ENCODE measurements around the gene EGFR. TPM values are rescaled to one million over a fixed set of nuclear protein-coding genes. Genes with fewer than 3 reads are reported as not detected.
A peak's percentile ranks its signal among the peaks of the same experiment; 100 is the strongest.

The EGFR gene
- total and polyA plus RNA-seq, 9 donors: 13.0 to 54.6 (median 41.7) TPM

DNA sequence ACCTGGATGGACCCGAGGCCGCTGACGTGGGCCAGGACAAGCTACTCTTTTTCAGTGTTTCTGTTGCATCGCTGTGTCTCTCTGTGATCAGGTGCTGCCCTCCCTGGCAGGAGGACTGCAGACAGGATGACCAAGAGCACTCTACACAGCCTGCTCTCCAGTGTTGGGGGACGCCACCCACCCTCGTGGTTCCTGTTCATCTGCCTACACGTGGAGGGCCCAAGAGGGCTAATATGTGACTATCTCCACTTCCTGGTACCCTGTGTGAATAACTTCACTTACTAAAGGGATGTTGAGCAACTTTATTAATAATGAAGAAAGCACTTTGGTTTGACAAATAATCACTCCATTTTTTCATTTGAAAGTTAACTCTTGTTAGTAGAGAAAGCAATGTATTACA is 101.3 kb downstream of the EGFR start:
- Histone ChIP-seq H3K36me3 (no peaks in the 10 kb centered on the region), H3K27me3 (no peaks in the 10 kb centered on the region), H3K9me3 (no peaks in the 10 kb centered on the region), H3K4me3 (no peak overlapping the region), H3K4me1 (ENCODE audit: insufficient read depth) (peaks cover 11% of the 10 kb centered on the region), H3K27ac (no peak overlapping the region)
- intact Hi-C loops (cut with DNase I): loop anchor here in 1 of 4 donors (10.0 kb wide), 1 partner anchor 95 kb away; no protein-coding TSS in a partner anchor
- no peak for DNase-seq
- TF ChIP-seq POLR2A (IDR thresholded peaks at IDR 0.05) (no peak), EP300 (IDR thresholded peaks at IDR 0.05) (no peak)
- TF ChIP-seq, protein P1, sequence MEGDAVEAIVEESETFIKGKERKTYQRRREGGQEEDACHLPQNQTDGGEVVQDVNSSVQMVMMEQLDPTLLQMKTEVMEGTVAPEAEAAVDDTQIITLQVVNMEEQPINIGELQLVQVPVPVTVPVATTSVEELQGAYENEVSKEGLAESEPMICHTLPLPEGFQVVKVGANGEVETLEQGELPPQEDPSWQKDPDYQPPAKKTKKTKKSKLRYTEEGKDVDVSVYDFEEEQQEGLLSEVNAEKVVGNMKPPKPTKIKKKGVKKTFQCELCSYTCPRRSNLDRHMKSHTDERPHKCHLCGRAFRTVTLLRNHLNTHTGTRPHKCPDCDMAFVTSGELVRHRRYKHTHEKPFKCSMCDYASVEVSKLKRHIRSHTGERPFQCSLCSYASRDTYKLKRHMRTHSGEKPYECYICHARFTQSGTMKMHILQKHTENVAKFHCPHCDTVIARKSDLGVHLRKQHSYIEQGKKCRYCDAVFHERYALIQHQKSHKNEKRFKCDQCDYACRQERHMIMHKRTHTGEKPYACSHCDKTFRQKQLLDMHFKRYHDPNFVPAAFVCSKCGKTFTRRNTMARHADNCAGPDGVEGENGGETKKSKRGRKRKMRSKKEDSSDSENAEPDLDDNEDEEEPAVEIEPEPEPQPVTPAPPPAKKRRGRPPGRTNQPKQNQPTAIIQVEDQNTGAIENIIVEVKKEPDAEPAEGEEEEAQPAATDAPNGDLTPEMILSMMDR (IDR thresholded peaks at IDR 0.05): no peak
- WGBS, 3 donors: 89% methylated on average over 7 of the region's 7 CpGs

DNA sequence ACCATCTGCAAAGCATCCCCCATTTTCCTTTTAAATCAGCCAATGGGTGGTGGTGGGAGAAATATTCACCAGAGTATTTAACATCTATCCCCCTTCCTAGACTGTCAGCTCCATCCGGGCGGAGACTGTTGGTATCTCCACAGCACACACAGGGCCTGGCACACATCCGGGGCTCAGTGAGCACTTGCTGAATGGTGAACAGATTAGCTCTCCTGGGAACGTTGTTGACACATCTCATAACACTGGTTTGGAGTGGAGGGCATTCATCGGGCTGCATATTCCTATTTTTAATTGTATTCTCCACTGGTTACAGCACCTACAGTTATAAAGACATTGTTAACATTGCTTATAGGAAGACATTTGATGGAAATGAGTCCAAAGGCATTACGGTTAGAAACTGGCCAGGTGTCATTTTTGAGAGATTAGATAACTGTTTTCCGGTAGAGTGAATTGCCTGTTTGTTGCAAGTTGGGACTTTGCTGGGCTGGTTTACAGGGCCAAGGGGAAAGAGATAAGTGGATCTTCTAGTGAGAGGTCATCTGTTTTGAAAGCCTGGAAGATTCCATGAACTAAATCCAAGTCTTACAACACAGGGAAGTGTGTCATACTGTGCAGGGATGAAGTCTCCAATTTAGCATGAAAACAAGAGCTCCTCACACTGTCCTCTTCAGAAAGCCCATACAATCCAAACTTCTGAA is 101.8 kb downstream of the EGFR start:
- TF ChIP-seq POLR2A (IDR thresholded peaks at IDR 0.05) (no peak), EP300 (IDR thresholded peaks at IDR 0.05) (no peak)
- TF ChIP-seq, protein P1 (IDR thresholded peaks at IDR 0.05): no peak
- Histone ChIP-seq H3K27ac (peak overlapping the region in 1 of 2 donors; percentile 32), H3K27me3 (no peaks in the 10 kb centered on the region), H3K36me3 (no peaks in the 10 kb centered on the region), H3K4me1 (ENCODE audit: insufficient read depth) (peaks cover 13% of the 10 kb centered on the region), H3K9me3 (no peaks in the 10 kb centered on the region), H3K4me3 (no peak overlapping the region)
- 62 to 66% (median 64%) methylated on average over 7 of the region's 7 CpGs for WGBS, 3 donors
- intact Hi-C loops (cut with DNase I): loop anchor here in 1 of 4 donors (10.0 kb wide), 1 partner anchor 96 kb away; no protein-coding TSS in a partner anchor
- no peak for DNase-seq

DNA sequence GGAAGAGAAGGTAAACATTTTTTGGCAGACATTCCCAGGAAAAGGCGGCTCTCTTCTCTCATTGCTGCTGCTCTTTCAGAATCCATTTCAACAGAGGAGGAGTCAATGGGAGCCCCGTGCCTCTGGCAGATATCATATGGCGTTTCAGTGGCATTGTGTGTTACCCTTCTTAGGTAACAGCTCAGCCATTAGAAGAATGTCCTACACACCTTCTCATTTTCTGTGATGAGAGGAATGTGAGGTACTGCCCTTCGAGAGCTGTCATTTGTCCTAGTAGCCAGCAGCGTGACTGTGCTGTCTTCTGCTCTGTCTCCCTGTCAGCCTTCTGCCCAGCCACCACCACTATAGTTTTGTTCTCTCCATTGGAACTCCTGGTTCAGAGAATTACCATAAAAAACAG is 102.4 kb downstream of the EGFR start:
- H3K36me3 ChIP-seq: no peaks in the 10 kb centered on the region
- TF ChIP-seq, protein P1 (IDR thresholded peaks at IDR 0.05): no peak
- no peak for TF ChIP-seq POLR2A (IDR thresholded peaks at IDR 0.05)
- TF ChIP-seq EP300 (IDR thresholded peaks at IDR 0.05): no peak
- no peak for DNase-seq
- peak overlapping the region in 1 of 2 donors; percentile 32 for H3K27ac ChIP-seq
- 89 to 93% (median 93%) methylated on average over 5 of the region's 5 CpGs for WGBS, 3 donors
- intact Hi-C loops (cut with DNase I): loop anchor here in 1 of 4 donors (10.0 kb wide), 1 partner anchor 96 kb away; no protein-coding TSS in a partner anchor
- no peaks in the 10 kb centered on the region for H3K9me3 ChIP-seq
- H3K4me3 ChIP-seq: no peak overlapping the region
- peaks cover 18% of the 10 kb centered on the region for H3K4me1 ChIP-seq (ENCODE audit: insufficient read depth)
- H3K27me3 ChIP-seq: no peaks in the 10 kb centered on the region

DNA sequence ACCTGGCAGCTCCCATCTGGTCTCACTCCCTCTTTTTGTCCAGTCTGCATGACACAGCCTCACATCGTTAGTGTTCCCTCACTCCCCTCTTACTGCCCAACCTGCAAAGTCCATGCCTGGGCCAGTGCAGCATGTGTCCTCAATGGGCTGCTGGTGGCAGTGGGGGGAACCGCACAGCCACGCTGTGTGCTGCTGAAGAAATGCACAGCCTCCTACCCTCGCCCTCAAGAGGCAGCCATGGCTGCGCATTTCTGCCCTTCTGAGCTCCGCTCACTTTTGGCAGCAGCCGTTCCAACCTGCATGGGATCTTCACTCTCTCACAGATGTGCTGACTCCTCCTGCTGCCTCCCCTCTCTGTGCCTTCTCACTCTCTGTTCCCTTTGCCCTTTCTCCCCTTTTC is 103.4 kb downstream of the EGFR start:
- H3K9me3 ChIP-seq: no peaks in the 10 kb centered on the region
- WGBS, 3 donors: 83 to 90% (median 84%) methylated on average over 7 of the region's 7 CpGs
- peaks cover 23% of the 10 kb centered on the region for H3K4me1 ChIP-seq (ENCODE audit: insufficient read depth)
- H3K27me3 ChIP-seq: no peaks in the 10 kb centered on the region
- TF ChIP-seq EP300 (IDR thresholded peaks at IDR 0.05): no peak
- TF ChIP-seq POLR2A (IDR thresholded peaks at IDR 0.05): no peak
- TF ChIP-seq, protein P1 (IDR thresholded peaks at IDR 0.05): no peak
- no peak overlapping the region for H3K27ac ChIP-seq
- H3K4me3 ChIP-seq: no peak overlapping the region
- DNase-seq: no peak
- intact Hi-C loops (cut with DNase I): loop anchor here in 1 of 4 donors (10.0 kb wide), 1 partner anchor 97 kb away; no protein-coding TSS in a partner anchor
- H3K36me3 ChIP-seq: no peaks in the 10 kb centered on the region
